ENCODE results near the gene C6orf15. TPM values are rescaled to one million over a fixed set of nuclear protein-coding genes. Genes with fewer than 3 reads are reported as not detected.

C6orf15 gene
- not detected for total RNA-seq

GRCh38 chr6:31112478-31112877, at the start of gene C6orf15:
Gene C6orf15, minus strand, starts transcription at chr6:31112575. Its CDS starts 20 bp downstream, at chr6:31112555.
- H3K27me3 ChIP-seq (ENCODE audit: control insufficient read depth in 3 of 3, insufficient read depth in 3 of 3, low read length in 3 of 3) = peaks cover 4 to 15% (median 8%) of the 10 kb centered on the region in 3 donors
- no peak within 1 kb of the TSS for H3K4me3 ChIP-seq (ENCODE audit: low read length in 3 of 3)
- H3K27ac ChIP-seq (ENCODE audit: low read depth, low read length) = no peak within 1 kb of the TSS
- no peak within 1 kb of the TSS for H3K9ac ChIP-seq (ENCODE audit: low read depth in 1 of 3, low read length in 3 of 3)
- no peaks in the 10 kb centered on the region for H3K36me3 ChIP-seq (ENCODE audit: control insufficient read depth in 3 of 3, insufficient read depth in 3 of 3, low read length in 3 of 3)
- H3K4me1 ChIP-seq (ENCODE audit: control insufficient read depth in 3 of 3, insufficient read depth in 3 of 3, low read length in 3 of 3) = peaks cover 11 to 23% (median 12%) of the 10 kb centered on the region in 3 donors
- H3K9me3 ChIP-seq (ENCODE audit: control insufficient read depth in 3 of 3, low read length in 3 of 3) = no peaks in the 10 kb centered on the region

GRCh38 chr6:31161216-31162126, 49.1 kb upstream of the C6orf15 start:
- Histone ChIP-seq H3K9ac (ENCODE audit: low read depth in 1 of 3, low read length in 3 of 3) (no peak overlapping the region), H3K27ac (ENCODE audit: low read depth, low read length) (no peak overlapping the region), H3K4me3 (ENCODE audit: low read length in 3 of 3) (no peak overlapping the region), H3K9me3 (ENCODE audit: control insufficient read depth in 3 of 3, low read length in 3 of 3) (no peaks in the 10 kb centered on the region), H3K36me3 (ENCODE audit: control insufficient read depth in 3 of 3, insufficient read depth in 3 of 3, low read length in 3 of 3) (peaks cover 0 to 4% (median 2%) of the 10 kb centered on the region in 3 donors), H3K4me1 (ENCODE audit: control insufficient read depth in 3 of 3, insufficient read depth in 3 of 3, low read length in 3 of 3) (peaks cover 19 to 25% (median 19%) of the 10 kb centered on the region in 3 donors), H3K27me3 (ENCODE audit: control insufficient read depth in 3 of 3, insufficient read depth in 3 of 3, low read length in 3 of 3) (no peaks in the 10 kb centered on the region)

- Histone ChIP-seq H3K9me3 (ENCODE audit: control insufficient read depth in 3 of 3, low read length in 3 of 3) (no peaks in the 10 kb centered on the region), H3K27ac (ENCODE audit: low read depth, low read length) (no peak overlapping the region), H3K36me3 (ENCODE audit: control insufficient read depth in 3 of 3, insufficient read depth in 3 of 3, low read length in 3 of 3) (peaks cover 2 to 17% (median 15%) of the 10 kb centered on the region in 3 donors), H3K4me3 (ENCODE audit: low read length in 3 of 3) (peak overlapping the region; percentile 76 to 86 (median 82)), H3K4me1 (ENCODE audit: control insufficient read depth in 3 of 3, insufficient read depth in 3 of 3, low read length in 3 of 3) (peaks cover 19 to 35% (median 22%) of the 10 kb centered on the region in 3 donors), H3K9ac (ENCODE audit: low read depth in 1 of 3, low read length in 3 of 3) (peak overlapping the region; percentile 40 to 77 (median 76)), H3K27me3 (ENCODE audit: control insufficient read depth in 3 of 3, insufficient read depth in 3 of 3, low read length in 3 of 3) (no peaks in the 10 kb centered on the region)
Measured at GRCh38 chr6:31158863-31159855, 46.8 kb upstream of the C6orf15 start.

GRCh38 chr6:31158140-31158862, 45.9 kb upstream of the C6orf15 start, which contains the start of gene TCF19:
Gene TCF19, plus strand, starts transcription at chr6:31158589. Its CDS starts 881 bp downstream, at chr6:31159470.
- H3K4me1 ChIP-seq (ENCODE audit: control insufficient read depth in 3 of 3, insufficient read depth in 3 of 3, low read length in 3 of 3) = peaks cover 19 to 35% (median 22%) of the 10 kb centered on the region in 3 donors
- H3K9me3 ChIP-seq (ENCODE audit: control insufficient read depth in 3 of 3, low read length in 3 of 3) = no peaks in the 10 kb centered on the region
- no peaks in the 10 kb centered on the region for H3K27me3 ChIP-seq (ENCODE audit: control insufficient read depth in 3 of 3, insufficient read depth in 3 of 3, low read length in 3 of 3)
- peaks cover 9 to 21% (median 16%) of the 10 kb centered on the region in 3 donors for H3K36me3 ChIP-seq (ENCODE audit: control insufficient read depth in 3 of 3, insufficient read depth in 3 of 3, low read length in 3 of 3)
- peak within 1 kb of the TSS; percentile 76 for H3K27ac ChIP-seq (ENCODE audit: low read depth, low read length)
- peak within 1 kb of the TSS; percentile 79 to 83 (median 81) for H3K9ac ChIP-seq (ENCODE audit: low read depth in 1 of 3, low read length in 3 of 3)
- peak within 1 kb of the TSS; percentile 76 to 86 (median 84) for H3K4me3 ChIP-seq (ENCODE audit: low read length in 3 of 3)

GRCh38 chr6:31157513-31158139, 45.3 kb upstream of the C6orf15 start, which contains the start of gene CCHCR1:
Gene CCHCR1, minus strand, starts transcription at chr6:31157802. Its CDS starts 202 bp downstream, at chr6:31157600.
- H3K9ac ChIP-seq (ENCODE audit: low read depth in 1 of 3, low read length in 3 of 3) = peak within 1 kb of the TSS; percentile 79 to 83 (median 81)
- peaks cover 9 to 24% (median 14%) of the 10 kb centered on the region in 3 donors for H3K36me3 ChIP-seq (ENCODE audit: control insufficient read depth in 3 of 3, insufficient read depth in 3 of 3, low read length in 3 of 3)
- no peaks in the 10 kb centered on the region for H3K27me3 ChIP-seq (ENCODE audit: control insufficient read depth in 3 of 3, insufficient read depth in 3 of 3, low read length in 3 of 3)
- peak within 1 kb of the TSS; percentile 76 for H3K27ac ChIP-seq (ENCODE audit: low read depth, low read length)
- peak within 1 kb of the TSS; percentile 76 to 86 (median 84) for H3K4me3 ChIP-seq (ENCODE audit: low read length in 3 of 3)
- H3K9me3 ChIP-seq (ENCODE audit: control insufficient read depth in 3 of 3, low read length in 3 of 3) = no peaks in the 10 kb centered on the region
- H3K4me1 ChIP-seq (ENCODE audit: control insufficient read depth in 3 of 3, insufficient read depth in 3 of 3, low read length in 3 of 3) = peaks cover 19 to 35% (median 22%) of the 10 kb centered on the region in 3 donors

- Histone ChIP-seq H3K27ac (ENCODE audit: low read depth, low read length) (no peak overlapping the region), H3K36me3 (ENCODE audit: control insufficient read depth in 3 of 3, insufficient read depth in 3 of 3, low read length in 3 of 3) (peaks cover 9 to 25% (median 14%) of the 10 kb centered on the region in 3 donors), H3K9me3 (ENCODE audit: control insufficient read depth in 3 of 3, low read length in 3 of 3) (no peaks in the 10 kb centered on the region), H3K9ac (ENCODE audit: low read depth in 1 of 3, low read length in 3 of 3) (no peak overlapping the region), H3K4me3 (ENCODE audit: low read length in 3 of 3) (peak overlapping the region in 1 of 3 donors; percentile 10), H3K27me3 (ENCODE audit: control insufficient read depth in 3 of 3, insufficient read depth in 3 of 3, low read length in 3 of 3) (no peaks in the 10 kb centered on the region), H3K4me1 (ENCODE audit: control insufficient read depth in 3 of 3, insufficient read depth in 3 of 3, low read length in 3 of 3) (peaks cover 19 to 35% (median 22%) of the 10 kb centered on the region in 3 donors)
Measured at GRCh38 chr6:31156641-31157040, 44.3 kb upstream of the C6orf15 start.

- Histone ChIP-seq H3K36me3 (ENCODE audit: control insufficient read depth in 3 of 3, insufficient read depth in 3 of 3, low read length in 3 of 3) (peaks cover 23 to 45% (median 30%) of the 10 kb centered on the region in 3 donors), H3K9ac (ENCODE audit: low read depth in 1 of 3, low read length in 3 of 3) (no peak overlapping the region), H3K27ac (ENCODE audit: low read depth, low read length) (no peak overlapping the region), H3K9me3 (ENCODE audit: control insufficient read depth in 3 of 3, low read length in 3 of 3) (no peaks in the 10 kb centered on the region), H3K27me3 (ENCODE audit: control insufficient read depth in 3 of 3, insufficient read depth in 3 of 3, low read length in 3 of 3) (no peaks in the 10 kb centered on the region), H3K4me1 (ENCODE audit: control insufficient read depth in 3 of 3, insufficient read depth in 3 of 3, low read length in 3 of 3) (peaks cover 15 to 31% (median 20%) of the 10 kb centered on the region in 3 donors), H3K4me3 (ENCODE audit: low read length in 3 of 3) (no peak overlapping the region)
Measured at GRCh38 chr6:31154436-31154835, 42.1 kb upstream of the C6orf15 start.

GRCh38 chr6:31152781-31153180, 40.4 kb upstream of the C6orf15 start:
- Histone ChIP-seq H3K27ac (ENCODE audit: low read depth, low read length) (no peak overlapping the region), H3K9me3 (ENCODE audit: control insufficient read depth in 3 of 3, low read length in 3 of 3) (no peaks in the 10 kb centered on the region), H3K4me1 (ENCODE audit: control insufficient read depth in 3 of 3, insufficient read depth in 3 of 3, low read length in 3 of 3) (peaks cover 5 to 21% (median 11%) of the 10 kb centered on the region in 3 donors), H3K36me3 (ENCODE audit: control insufficient read depth in 3 of 3, insufficient read depth in 3 of 3, low read length in 3 of 3) (peaks cover 28 to 56% (median 33%) of the 10 kb centered on the region in 3 donors), H3K9ac (ENCODE audit: low read depth in 1 of 3, low read length in 3 of 3) (no peak overlapping the region), H3K27me3 (ENCODE audit: control insufficient read depth in 3 of 3, insufficient read depth in 3 of 3, low read length in 3 of 3) (no peaks in the 10 kb centered on the region), H3K4me3 (ENCODE audit: low read length in 3 of 3) (no peak overlapping the region)

All from skeletal muscle tissue (tissue), 4 donors.